Loucy (cell line): ENCODE data around the gene APCDD1.

ENCODE experiments used
- H2AFZ ChIP-seq: fragments of 200-600 bp; sonication (generic); 2 replicates; pipeline ENCODE4 v1.6.0; 2016; ENCODE audit warnings: antibody characterized with exemption, mild to moderate bottlenecking, low read length, moderate library complexity
- H3F3A ChIP-seq: fragments of 200-600 bp; 2 replicates; pipeline ENCODE4 v1.6.0; 2016; ENCODE audit warnings: antibody characterized with exemption, low read depth, mild to moderate bottlenecking
- H3K27me3 ChIP-seq: fragments of 200-600 bp; sonication (generic); 2 replicates; pipeline ENCODE4 v1.6.1; 2014; ENCODE audit warnings: low read length, mild to moderate bottlenecking; ENCODE audit not compliant: insufficient read depth, poor library complexity, severe bottlenecking
- H3K36me3 ChIP-seq: fragments of 200-600 bp; sonication (generic); 2 replicates; pipeline ENCODE4 v1.6.1; 2016; ENCODE audit warnings: low read length; ENCODE audit not compliant: insufficient read depth
- H3K4me1 ChIP-seq: fragments of 200-600 bp; sonication (generic); 2 replicates; pipeline ENCODE4 v1.5.1; 2014; ENCODE audit warnings: low read length, mild to moderate bottlenecking; ENCODE audit not compliant: insufficient read depth, poor library complexity, severe bottlenecking
- H3K4me2 ChIP-seq: fragments of 200-600 bp; sonication (generic); 2 replicates; pipeline ENCODE4 v1.6.0; 2014; ENCODE audit warnings: antibody characterized with exemption, low read length, low read depth, mild to moderate bottlenecking; ENCODE audit not compliant: poor library complexity, severe bottlenecking
- H3K4me3 ChIP-seq: fragments of 200-600 bp; sonication (generic); 2 replicates; pipeline ENCODE4 v1.5.1; 2014; ENCODE audit warnings: low read length, mild to moderate bottlenecking, mixed read lengths; ENCODE audit not compliant: poor library complexity, severe bottlenecking
- H3K79me2 ChIP-seq: fragments of 200-600 bp; sonication (generic); 2 replicates; pipeline ENCODE4 v1.6.1; 2014; ENCODE audit warnings: low read length; ENCODE audit not compliant: insufficient read depth
- H3K9ac ChIP-seq: fragments of 200-600 bp; sonication (generic); 2 replicates; pipeline ENCODE4 v1.6.0; 2014; ENCODE audit warnings: mild to moderate bottlenecking, low read depth, low read length, moderate library complexity; ENCODE audit not compliant: poor library complexity, severe bottlenecking
- H3K9me2 ChIP-seq: fragments of 200-600 bp; sonication (generic); replicated peaks from 2 replicates; pipeline ENCODE4 v1.6.1; 2016; ENCODE audit warnings: low read depth, low read length, mixed read lengths
- H3K9me3 ChIP-seq: fragments of 200-600 bp; sonication (generic); 2 replicates; pipeline ENCODE4 v1.6.1; 2014; ENCODE audit warnings: mild to moderate bottlenecking, antibody characterized with exemption, low read length, low read depth; ENCODE audit not compliant: insufficient read depth
- H4K20me1 ChIP-seq: fragments of 200-600 bp; sonication (generic); 2 replicates; pipeline ENCODE4 v1.6.0; 2014; ENCODE audit warnings: antibody characterized with exemption, low read length, mild to moderate bottlenecking; ENCODE audit not compliant: insufficient read depth, poor library complexity, severe bottlenecking
- EZH2phosphoT487 ChIP-seq: fragments of 200-600 bp; IDR thresholded peaks from 2 replicates; pipeline ENCODE4 v1.6.1; 2018; ENCODE audit warnings: antibody characterized with exemption, mild to moderate bottlenecking, moderate library complexity, borderline replicate concordance
- TF ChIP-seq, protein P1 (sequence below): fragments of 200-600 bp; sonication (generic); conservative IDR thresholded peaks from 2 replicates; pipeline ENCODE4 v1.5.1; 2014; ENCODE audit warnings: mild to moderate bottlenecking, antibody characterized with exemption, low read length

The APCDD1 gene

DNA sequence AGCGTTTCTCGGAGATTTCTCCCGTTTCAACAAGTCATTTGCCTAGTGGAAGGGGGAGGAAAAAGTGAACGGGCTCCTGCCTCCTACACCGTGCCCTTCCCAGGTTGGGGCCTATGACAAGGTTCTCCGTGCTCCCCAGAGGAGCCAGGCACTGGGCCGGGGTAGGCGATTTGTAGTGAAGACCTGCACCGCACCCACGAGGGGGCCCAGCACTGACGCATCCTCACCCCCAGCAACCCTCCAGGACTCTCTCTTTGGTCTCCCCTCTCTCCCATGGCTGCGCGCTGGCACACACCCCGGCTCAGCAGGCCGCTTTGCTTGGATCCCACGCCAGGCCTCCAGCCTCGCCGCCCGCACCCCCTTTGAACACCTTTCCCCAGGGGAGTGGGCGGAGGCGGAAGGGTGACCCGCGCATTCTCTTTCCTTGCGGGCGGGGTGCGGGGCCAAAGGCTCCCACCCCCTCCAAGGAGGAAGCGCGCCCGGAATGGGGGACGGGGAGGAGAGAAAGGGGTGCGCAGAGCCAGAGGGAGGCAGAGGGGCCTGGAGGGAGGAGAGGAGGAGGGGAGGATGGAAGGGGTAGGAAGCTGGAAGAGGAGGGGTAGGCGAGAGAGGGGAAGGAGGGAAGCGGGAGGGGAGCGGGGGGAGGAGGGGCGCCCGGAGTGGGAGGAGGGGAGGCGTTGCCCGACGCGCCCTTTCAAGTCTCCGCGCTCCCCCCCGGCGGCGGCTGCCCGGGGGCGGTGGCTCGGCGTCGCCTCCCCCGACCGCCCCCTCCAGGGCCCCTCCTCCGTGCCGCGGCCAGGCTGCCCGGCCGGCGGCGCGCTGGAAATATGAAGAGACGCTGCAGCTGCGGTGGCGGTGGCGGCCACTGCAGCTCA, at the start of gene APCDD1:
TSS of gene APCDD1 (plus strand) at position 830 of the 875 bp plus-strand sequence. CDS start 347 bp downstream, outside the sequence.
- Histone ChIP-seq H3K4me2 (no peak within 1 kb of the TSS), H3K36me3 (no peaks in the 10 kb centered on the region), H3K9me2 (no peaks in the 10 kb centered on the region), H3K4me3 (no peak within 1 kb of the TSS), H3F3A (no peaks in the 10 kb centered on the region), H3K9me3 (no peaks in the 10 kb centered on the region), H3K9ac (no peak within 1 kb of the TSS), H2AFZ (no peak within 1 kb of the TSS), H4K20me1 (no peaks in the 10 kb centered on the region), H3K27me3 (peaks cover 9% of the 10 kb centered on the region), H3K79me2 (no peaks in the 10 kb centered on the region), H3K4me1 (no peaks in the 10 kb centered on the region)
- TF ChIP-seq, protein P1, sequence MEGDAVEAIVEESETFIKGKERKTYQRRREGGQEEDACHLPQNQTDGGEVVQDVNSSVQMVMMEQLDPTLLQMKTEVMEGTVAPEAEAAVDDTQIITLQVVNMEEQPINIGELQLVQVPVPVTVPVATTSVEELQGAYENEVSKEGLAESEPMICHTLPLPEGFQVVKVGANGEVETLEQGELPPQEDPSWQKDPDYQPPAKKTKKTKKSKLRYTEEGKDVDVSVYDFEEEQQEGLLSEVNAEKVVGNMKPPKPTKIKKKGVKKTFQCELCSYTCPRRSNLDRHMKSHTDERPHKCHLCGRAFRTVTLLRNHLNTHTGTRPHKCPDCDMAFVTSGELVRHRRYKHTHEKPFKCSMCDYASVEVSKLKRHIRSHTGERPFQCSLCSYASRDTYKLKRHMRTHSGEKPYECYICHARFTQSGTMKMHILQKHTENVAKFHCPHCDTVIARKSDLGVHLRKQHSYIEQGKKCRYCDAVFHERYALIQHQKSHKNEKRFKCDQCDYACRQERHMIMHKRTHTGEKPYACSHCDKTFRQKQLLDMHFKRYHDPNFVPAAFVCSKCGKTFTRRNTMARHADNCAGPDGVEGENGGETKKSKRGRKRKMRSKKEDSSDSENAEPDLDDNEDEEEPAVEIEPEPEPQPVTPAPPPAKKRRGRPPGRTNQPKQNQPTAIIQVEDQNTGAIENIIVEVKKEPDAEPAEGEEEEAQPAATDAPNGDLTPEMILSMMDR = no peak
- no peak for TF ChIP-seq EZH2phosphoT487

DNA sequence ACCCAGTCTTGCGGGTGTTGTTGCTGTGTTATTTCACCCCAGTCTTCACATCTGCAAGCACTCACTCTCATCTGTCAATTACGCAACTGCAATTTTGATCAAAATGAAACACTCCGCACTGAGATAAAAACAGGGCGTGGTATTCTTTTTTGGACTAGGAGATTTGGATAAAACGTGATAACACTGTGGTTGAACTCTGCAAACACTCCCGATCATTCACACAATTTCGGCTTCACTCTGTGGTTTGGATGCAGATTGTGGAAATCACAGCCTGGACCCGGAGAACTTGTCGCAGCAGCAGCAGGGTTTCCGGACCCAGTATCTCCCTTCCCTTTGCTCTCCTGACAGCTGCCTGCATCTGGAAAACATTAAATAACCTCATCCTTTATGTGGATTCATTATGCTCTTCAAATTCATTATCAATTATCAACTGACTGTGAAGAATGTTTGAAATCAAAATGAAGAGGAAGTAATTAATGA, 49.4 kb upstream of the APCDD1 start:
- Histone ChIP-seq H2AFZ (no peak overlapping the region), H3K9ac (no peak overlapping the region), H3K27me3 (no peaks in the 10 kb centered on the region), H3K4me2 (no peak overlapping the region), H4K20me1 (no peaks in the 10 kb centered on the region), H3F3A (no peaks in the 10 kb centered on the region), H3K9me3 (no peaks in the 10 kb centered on the region), H3K4me3 (no peak overlapping the region), H3K79me2 (no peaks in the 10 kb centered on the region), H3K9me2 (no peaks in the 10 kb centered on the region), H3K36me3 (no peaks in the 10 kb centered on the region), H3K4me1 (no peaks in the 10 kb centered on the region)
- TF ChIP-seq, protein P1 = no peak
- no peak for TF ChIP-seq EZH2phosphoT487

DNA sequence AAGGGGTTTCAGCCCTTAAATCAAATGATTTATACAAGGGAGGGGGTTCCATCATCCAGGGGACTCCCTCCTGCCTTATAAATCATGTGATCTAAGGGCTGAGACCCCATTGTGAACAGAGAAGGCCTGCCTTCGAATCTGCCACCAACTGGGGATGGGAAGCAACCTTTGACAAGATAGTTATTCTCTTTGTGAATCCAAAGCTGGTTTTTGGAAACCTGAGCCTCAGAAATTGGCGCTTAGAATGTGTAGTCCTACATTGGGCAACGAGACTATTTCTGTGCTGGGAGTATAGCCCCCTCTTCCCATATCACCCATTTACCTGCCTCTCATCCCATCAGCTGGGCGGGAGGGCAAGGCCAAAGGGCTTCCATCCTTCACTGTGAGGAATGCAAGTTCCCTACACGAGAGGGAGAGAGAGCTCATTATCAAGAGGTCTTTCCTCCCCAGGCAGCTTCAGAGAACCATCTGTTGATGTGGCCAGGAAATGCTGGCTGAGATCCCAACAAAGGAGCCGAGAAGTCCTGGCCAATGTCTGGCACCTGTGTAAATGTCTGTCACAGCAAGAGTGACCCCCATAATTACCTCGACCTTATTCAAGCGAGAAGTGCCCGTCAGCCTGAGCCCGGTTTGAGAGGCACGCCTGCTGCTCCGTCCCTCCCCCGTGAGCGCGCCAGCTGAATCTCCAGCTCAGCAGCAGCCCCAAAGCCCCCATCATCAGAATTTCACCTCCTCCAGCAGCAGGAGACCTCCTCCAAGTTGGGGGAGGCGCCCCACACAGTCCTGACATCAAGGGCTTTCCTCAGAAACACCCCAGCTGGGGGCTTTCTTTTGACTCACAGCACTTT, 48.4 kb upstream of the APCDD1 start:
- H3K4me1 ChIP-seq = no peaks in the 10 kb centered on the region
- H3K9ac ChIP-seq = no peak overlapping the region
- H3K36me3 ChIP-seq = no peaks in the 10 kb centered on the region
- no peaks in the 10 kb centered on the region for H3K9me2 ChIP-seq
- H3F3A ChIP-seq = no peaks in the 10 kb centered on the region
- H3K9me3 ChIP-seq = no peaks in the 10 kb centered on the region
- H3K4me3 ChIP-seq = no peak overlapping the region
- no peaks in the 10 kb centered on the region for H3K79me2 ChIP-seq
- no peak overlapping the region for H2AFZ ChIP-seq
- H4K20me1 ChIP-seq = no peaks in the 10 kb centered on the region
- TF ChIP-seq, protein P1 = no peak
- TF ChIP-seq EZH2phosphoT487 = no peak
- no peak overlapping the region for H3K4me2 ChIP-seq
- no peaks in the 10 kb centered on the region for H3K27me3 ChIP-seq
